ENCODE results near the gene MYH6. TPM values are rescaled to one million over a fixed set of nuclear protein-coding genes. Genes with fewer than 3 reads are reported as not detected.

MYH6 gene
- total RNA-seq, 1 donor from 2014 or later, result not detected

GRCh38 chr14:23449314-23449713, 41.2 kb upstream of the MYH6 start:
- no peak overlapping the region for H3K27ac Mint-ChIP-seq (ENCODE audit: unreplicated experiment)
- TF ChIP-seq CTCF (IDR thresholded peaks at IDR 0.05), result no peak
- H3K4me1 Mint-ChIP-seq (ENCODE audit: low read depth), result no peaks in the 10 kb centered on the region
- H3K36me3 Mint-ChIP-seq (ENCODE audit: low read depth), result no peaks in the 10 kb centered on the region
- H3K4me3 Mint-ChIP-seq (ENCODE audit: unreplicated experiment), result no peak overlapping the region
- H3K27me3 Mint-ChIP-seq (ENCODE audit: low read depth), result peaks cover 28% of the 10 kb centered on the region
- DNase-seq (ENCODE audit: low spot score), result no peak
- no peaks in the 10 kb centered on the region for H3K9me3 Mint-ChIP-seq (ENCODE audit: low read depth)

GRCh38 chr14:23447361-23448350, 39.6 kb upstream of the MYH6 start:
- no peaks in the 10 kb centered on the region for H3K36me3 Mint-ChIP-seq (ENCODE audit: low read depth)
- no peaks in the 10 kb centered on the region for H3K4me1 Mint-ChIP-seq (ENCODE audit: low read depth)
- no peak overlapping the region for H3K27ac Mint-ChIP-seq (ENCODE audit: unreplicated experiment)
- DNase-seq (ENCODE audit: low spot score), result no peak
- no peak for TF ChIP-seq CTCF (IDR thresholded peaks at IDR 0.05)
- H3K4me3 Mint-ChIP-seq (ENCODE audit: unreplicated experiment), result no peak overlapping the region
- H3K27me3 Mint-ChIP-seq (ENCODE audit: low read depth), result peaks cover 30% of the 10 kb centered on the region
- H3K9me3 Mint-ChIP-seq (ENCODE audit: low read depth), result no peaks in the 10 kb centered on the region

DNA sequence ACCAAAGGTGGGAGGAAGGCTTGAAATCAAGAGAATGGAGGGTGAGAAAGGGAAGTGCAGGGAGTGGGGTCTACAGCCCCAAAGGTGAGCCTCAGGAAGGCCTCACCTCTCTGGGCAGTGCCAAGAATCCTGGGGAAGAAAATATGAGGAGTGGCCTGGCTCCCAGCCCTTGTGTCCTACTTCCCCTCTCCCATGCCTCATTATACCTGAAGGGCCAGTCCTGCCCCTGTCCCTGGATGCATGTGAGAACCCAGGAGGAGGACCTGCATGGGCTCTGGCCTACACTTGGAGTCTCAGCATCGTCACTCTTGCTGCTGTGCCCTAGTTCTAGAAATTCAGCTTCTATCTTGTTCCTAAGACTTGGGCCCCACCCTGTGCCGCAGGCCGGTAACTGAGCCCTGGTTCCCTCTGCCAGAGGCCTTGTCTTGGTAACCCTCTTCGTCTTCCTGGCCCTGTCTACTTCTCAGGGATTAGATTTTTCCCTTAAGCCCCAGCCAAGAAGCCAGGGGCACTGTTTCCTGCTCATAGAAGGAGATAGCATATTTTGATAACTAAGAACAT, 38.3 kb upstream of the MYH6 start:
- Mint-ChIP-seq H3K4me3 (ENCODE audit: unreplicated experiment) (no peak overlapping the region), H3K27me3 (ENCODE audit: low read depth) (peaks cover 34% of the 10 kb centered on the region), H3K4me1 (ENCODE audit: low read depth) (no peaks in the 10 kb centered on the region), H3K27ac (ENCODE audit: unreplicated experiment) (no peak overlapping the region), H3K9me3 (ENCODE audit: low read depth) (no peaks in the 10 kb centered on the region), H3K36me3 (ENCODE audit: low read depth) (no peaks in the 10 kb centered on the region)
- no peak for TF ChIP-seq CTCF (IDR thresholded peaks at IDR 0.05)
- no peak for DNase-seq (ENCODE audit: low spot score)

- H3K4me3 Mint-ChIP-seq (ENCODE audit: unreplicated experiment), result no peak overlapping the region
Observed at GRCh38 chr14:23445773-23446172, 37.7 kb upstream of the MYH6 start.

More at GRCh38 chr14:23445773-23446172, 37.7 kb upstream of the MYH6 start:
- H3K36me3 Mint-ChIP-seq (ENCODE audit: low read depth), result no peaks in the 10 kb centered on the region
- peaks cover 33% of the 10 kb centered on the region for H3K27me3 Mint-ChIP-seq (ENCODE audit: low read depth)
- H3K27ac Mint-ChIP-seq (ENCODE audit: unreplicated experiment), result no peak overlapping the region
- no peaks in the 10 kb centered on the region for H3K9me3 Mint-ChIP-seq (ENCODE audit: low read depth)
- H3K4me1 Mint-ChIP-seq (ENCODE audit: low read depth), result no peaks in the 10 kb centered on the region
- TF ChIP-seq CTCF (IDR thresholded peaks at IDR 0.05), result no peak
- no peak for DNase-seq (ENCODE audit: low spot score)
